Stimulated activated CD4-positive, alpha-beta T cell treated with anti-CD3 and anti-CD28 coated beads, Interleukin-2, amount 100 ng/mL, for 4 hours (primary cell): ENCODE measurements around the gene SALL4.
"Not testable (repeated sequence)": the region's sequence is repeated elsewhere in the genome, so short reads cannot be mapped to it uniquely, and the experiment has no call there.

Source experiments
- DNase-seq: peaks from one replicate; pipeline ENCODE4 v3.0.0-alpha.2; 2020; ENCODE audit warnings: low read depth

Gene SALL4

DNA sequence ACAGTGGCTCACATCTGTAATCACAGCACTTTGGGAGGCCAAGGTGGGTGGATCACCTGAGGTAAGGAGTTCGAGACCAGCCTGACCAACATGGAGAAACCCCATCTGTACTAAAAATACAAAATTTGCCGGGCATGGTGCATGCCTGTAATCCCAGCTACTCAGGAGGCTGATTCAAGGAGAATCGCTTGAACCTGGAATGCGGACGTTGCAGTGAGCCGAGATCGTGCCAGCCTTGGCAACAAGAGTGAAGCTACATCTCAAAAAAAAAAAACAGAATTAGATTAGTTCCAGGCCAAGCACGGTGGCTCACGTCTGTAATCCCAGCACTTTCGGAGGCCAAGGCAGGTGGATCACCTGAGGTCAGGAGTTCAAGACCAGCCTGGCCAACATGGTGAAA lies 36.9 kb downstream of the SALL4 start:
- DNase-seq = not testable (repeated sequence)

DNA sequence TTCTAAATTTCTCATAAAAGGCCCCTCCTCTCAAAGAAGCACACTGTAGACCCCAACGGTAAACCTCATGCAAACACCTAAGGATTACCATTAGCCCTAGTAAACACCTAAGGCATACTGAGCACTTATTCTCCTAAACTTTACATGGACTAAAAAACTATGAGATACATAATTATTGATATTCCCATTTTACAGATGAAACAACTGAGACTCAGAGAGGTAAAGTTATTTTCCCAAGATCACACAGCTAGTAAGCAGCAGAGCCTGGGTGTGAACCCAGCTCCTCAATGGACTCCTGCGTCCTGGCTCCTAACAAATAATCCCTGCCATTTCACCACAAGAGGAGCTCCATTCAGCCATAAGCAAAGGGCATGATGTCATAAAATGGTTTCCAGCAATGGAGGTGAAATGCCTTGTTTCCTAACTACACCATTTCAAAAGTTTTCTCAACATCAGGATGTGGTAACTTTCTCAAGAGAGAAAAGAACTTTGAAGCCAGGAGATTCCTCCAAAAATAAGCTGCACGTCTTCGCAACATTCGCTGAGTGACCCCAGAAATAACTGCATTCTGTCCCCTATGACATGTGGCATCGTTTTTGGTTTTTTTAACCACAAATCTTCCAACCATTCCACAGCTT lies 38.2 kb downstream of the SALL4 start:
- no peak for DNase-seq

DNA sequence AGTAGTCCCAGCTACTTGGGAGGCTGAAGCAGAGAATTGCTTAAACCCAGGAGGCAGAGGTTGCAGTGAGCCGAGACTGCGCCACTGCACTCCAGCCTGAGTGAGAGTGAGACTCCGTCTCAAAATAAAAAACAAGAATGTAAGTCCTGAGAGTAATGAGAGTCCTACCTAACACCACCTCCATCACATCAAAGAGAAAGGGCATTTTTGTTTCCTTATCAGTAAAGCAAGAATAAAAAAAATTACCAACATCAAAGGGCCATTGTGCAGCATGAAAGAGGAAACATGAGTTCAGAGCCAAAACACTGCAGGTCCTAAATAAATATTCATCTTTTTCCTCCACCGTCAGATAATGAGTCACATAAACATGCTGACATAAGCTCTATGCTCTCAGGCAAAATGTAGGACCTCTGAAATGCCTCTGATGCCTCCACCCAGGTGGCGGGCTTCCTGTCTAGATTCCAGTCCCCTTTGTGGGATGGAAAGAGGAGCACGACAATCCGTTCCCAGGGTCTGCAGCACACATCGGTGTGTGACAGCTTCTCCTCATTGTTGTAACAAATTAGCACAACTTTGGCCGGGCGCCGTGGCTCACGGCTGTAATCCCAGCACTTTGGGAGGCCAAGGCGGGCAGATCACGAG lies 41.3 kb downstream of the SALL4 start:
- DNase-seq = no peak

- no peak for DNase-seq
These were observed 42.4 kb downstream of the SALL4 start for GRCh38 chr20:51759769-51760510.

DNA sequence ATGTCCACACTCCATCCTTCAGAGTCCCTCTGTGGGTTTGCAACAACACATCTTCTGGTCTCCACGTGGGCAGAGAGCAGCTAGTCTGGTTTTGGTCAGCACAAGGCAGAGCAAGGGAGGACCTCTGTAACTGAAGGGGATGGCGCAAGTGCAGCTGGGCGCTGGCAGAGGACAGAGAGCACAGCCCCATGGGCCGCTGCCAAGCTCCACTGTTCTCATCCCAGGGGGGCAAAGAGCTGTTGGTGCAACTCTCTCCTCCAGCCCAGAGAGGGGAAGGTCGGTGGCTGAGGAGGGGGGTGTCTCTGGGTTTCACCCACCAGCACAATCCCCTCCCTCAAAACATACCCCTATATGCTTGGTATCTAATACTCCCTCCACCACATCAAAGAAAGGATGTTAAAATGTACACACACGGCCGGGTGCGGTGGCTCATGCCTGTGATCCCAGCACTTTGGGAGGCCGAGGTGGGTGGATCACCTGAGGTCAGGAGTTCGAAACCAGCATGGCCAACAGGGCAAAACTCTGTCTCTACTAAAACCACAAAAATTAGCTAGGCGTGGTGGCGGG lies 43.3 kb downstream of the SALL4 start:
- no peak for DNase-seq

DNA sequence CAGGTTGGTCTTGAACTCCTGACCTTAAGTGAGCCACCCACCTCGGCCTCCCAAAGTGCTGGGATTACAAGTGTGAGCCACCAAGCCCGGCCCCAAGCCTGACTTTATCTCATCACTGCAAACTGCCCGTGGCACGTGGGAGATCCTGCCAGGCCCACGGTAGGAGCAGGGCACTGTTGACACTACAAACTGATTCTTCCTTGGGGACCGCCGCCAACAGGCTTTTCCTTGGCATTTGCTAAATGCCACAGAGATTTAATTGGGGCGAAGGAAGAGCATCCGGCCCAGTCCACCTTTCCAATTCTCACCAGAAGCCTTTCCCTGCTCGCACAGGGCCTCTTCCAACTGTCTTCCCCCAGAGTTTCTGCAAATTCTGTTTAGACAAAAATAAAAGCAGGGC lies 45.1 kb downstream of the SALL4 start:
- DNase-seq = no peak

GRCh38 chr20:51756653-51757052 lies 45.7 kb downstream of the SALL4 start:
- no peak for DNase-seq

DNA sequence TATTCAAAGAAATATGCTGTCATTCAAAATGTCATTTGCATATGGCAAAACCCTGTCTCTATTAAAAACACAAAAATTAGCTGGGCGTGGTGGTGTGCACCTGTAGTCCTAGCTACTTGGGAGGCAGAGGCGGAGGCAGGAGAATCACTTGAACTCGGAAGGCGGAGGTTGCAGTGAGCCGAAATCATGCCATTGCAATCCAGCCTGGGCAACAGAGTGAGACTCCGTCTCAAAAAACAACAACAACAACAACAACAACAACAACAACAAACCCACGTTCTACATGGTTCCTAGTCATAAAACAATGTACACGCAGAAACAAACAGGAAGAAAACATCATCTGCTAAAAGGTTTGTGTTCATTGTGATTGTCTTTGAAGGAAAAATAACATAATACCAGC lies 49.1 kb downstream of the SALL4 start:
- DNase-seq = not testable (repeated sequence)

- no peak for DNase-seq
These were observed 49.9 kb downstream of the SALL4 start for GRCh38 chr20:51752343-51752951.

- DNase-seq = no peak
These were observed 51.4 kb downstream of the SALL4 start for GRCh38 chr20:51750770-51751388.

GRCh38 chr20:51750037-51750769 lies 52.1 kb downstream of the SALL4 start:
- peak; percentile 13 for DNase-seq

DNA sequence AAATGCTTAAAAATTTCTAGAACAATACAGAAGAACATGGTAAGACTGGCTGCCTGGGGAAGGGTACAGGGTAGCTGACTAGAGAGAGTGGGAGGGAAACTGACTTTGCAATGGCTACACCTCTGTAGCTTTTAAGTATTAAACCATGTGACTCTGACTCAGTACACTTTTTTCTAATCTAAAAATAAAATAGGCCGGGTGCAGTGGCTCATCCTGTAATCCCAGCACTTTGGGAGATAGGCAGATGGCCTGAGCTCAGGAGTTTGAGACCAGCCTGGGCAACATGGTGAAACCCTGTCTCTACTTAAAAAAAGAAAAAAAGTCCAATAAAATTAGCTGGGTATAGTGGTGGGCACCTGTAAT lies 52.7 kb downstream of the SALL4 start:
- DNase-seq = no peak

- no peak for DNase-seq
These were observed 55.0 kb downstream of the SALL4 start for GRCh38 chr20:51747182-51747911.

GRCh38 chr20:51745804-51746203 lies 56.5 kb downstream of the SALL4 start:
- no peak for DNase-seq

- DNase-seq = no peak
These were observed 61.5 kb downstream of the SALL4 start for GRCh38 chr20:51740838-51741237.

GRCh38 chr20:51740308-51740707 lies 62.0 kb downstream of the SALL4 start:
- not testable (repeated sequence) for DNase-seq

- DNase-seq = no peak
These were observed 62.5 kb downstream of the SALL4 start for GRCh38 chr20:51739722-51740249.

GRCh38 chr20:51738877-51739447 lies 63.4 kb downstream of the SALL4 start:
- no peak for DNase-seq

GRCh38 chr20:51738261-51738660 lies 64.1 kb downstream of the SALL4 start:
- DNase-seq = not testable (repeated sequence)

DNA sequence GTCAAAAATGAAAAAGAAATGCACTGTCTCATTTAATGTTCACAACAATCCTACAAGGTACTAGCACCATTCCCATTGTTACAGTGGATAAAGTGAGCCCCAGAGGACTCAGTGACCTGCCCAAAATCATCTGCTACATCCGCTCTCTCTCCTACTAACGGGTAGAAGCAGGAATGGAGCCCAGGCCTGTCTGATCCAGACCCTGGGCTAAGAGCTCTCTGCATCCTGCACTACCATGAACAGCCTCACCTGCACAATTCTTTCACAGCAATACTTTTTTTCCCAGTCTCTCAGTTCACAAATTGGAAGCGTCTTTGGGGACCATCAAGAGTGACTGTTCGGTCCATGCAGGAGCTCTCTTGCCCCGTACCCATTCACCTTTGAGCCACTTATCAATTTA lies 65.4 kb downstream of the SALL4 start:
- no peak for DNase-seq
